MM.1S (cell line): ENCODE results near the gene ADAM10.

Source experiments
- EZH2 ChIP-seq: fragments of 300-600 bp; sonication (generic); optimal IDR thresholded peaks from 2 replicates; pipeline ENCODE3; 2017; ENCODE audit warnings: low read depth, mild to moderate bottlenecking, antibody characterized with exemption, low read length, mixed read lengths
- EZH2phosphoT487 ChIP-seq: fragments of 300-600 bp; sonication (generic); IDR thresholded peaks from 2 replicates; pipeline ENCODE4 v1.6.1; 2018; ENCODE audit warnings: antibody characterized with exemption, low read length
- TF ChIP-seq, protein P1 (sequence below): fragments of 300-600 bp; sonication (generic); IDR thresholded peaks from 2 replicates; pipeline ENCODE4 v1.5.1; 2016; ENCODE audit warnings: antibody characterized with exemption, low read length, mixed read lengths

DNA sequence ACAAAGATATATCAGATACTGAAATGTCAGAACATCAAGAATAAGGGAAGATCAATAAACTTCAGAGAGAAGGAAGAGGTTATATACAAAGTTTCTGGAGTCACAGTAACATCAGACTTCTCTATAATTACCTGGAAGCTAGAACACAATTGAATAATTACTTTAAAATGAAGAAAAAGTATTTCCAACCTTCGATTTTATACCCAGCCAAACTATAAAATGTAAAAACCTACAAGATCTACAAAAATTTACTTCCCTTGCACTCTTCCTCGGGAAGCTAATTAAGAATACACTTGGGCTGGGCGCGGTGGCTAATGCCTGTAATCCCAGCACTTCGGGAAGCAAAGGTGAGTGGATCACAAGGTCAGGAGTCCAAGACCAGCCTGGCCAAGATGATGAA lies 15.0 kb upstream of the ADAM10 start:
- TF ChIP-seq, protein P1, sequence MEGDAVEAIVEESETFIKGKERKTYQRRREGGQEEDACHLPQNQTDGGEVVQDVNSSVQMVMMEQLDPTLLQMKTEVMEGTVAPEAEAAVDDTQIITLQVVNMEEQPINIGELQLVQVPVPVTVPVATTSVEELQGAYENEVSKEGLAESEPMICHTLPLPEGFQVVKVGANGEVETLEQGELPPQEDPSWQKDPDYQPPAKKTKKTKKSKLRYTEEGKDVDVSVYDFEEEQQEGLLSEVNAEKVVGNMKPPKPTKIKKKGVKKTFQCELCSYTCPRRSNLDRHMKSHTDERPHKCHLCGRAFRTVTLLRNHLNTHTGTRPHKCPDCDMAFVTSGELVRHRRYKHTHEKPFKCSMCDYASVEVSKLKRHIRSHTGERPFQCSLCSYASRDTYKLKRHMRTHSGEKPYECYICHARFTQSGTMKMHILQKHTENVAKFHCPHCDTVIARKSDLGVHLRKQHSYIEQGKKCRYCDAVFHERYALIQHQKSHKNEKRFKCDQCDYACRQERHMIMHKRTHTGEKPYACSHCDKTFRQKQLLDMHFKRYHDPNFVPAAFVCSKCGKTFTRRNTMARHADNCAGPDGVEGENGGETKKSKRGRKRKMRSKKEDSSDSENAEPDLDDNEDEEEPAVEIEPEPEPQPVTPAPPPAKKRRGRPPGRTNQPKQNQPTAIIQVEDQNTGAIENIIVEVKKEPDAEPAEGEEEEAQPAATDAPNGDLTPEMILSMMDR: no peak
- TF ChIP-seq EZH2 (no peak), EZH2phosphoT487 (no peak)
